GM12891 (cell line): Measurements from ENCODE around the gene SPCS1.

Experiments
- DNase-seq: peaks from one replicate; pipeline ENCODE4 v3.0.0; 2011; ENCODE audit warnings: low spot score; ENCODE audit not compliant: insufficient read length
- FAIRE-seq: peaks from 2 replicates; lab custom pipeline; 2011; peaks lifted over from hg19 to GRCh38; lab: Jason Lieb, UNC
- PAX5 ChIP-seq: IDR thresholded peaks from 2 replicates; pipeline ENCODE4 v1.6.1; 2011; ENCODE audit warnings: low read length, moderate library complexity, mild to moderate bottlenecking; ENCODE audit not compliant: insufficient read depth, severe bottlenecking
- POLR2A ChIP-seq: IDR thresholded peaks from 2 replicates; pipeline ENCODE4 v1.6.1; 2011; ENCODE audit warnings: low read depth, low read length, control low read depth
- POLR2AphosphoS5 ChIP-seq: IDR thresholded peaks from 2 replicates; pipeline ENCODE4 v1.6.1; 2011; ENCODE audit warnings: low read depth, low read length, control low read depth
- POU2F2 ChIP-seq: IDR thresholded peaks from 2 replicates; pipeline ENCODE4 v1.6.1; 2011; ENCODE audit warnings: low read depth, mild to moderate bottlenecking, control low read depth, low read length, moderate library complexity
- SPI1 ChIP-seq: IDR thresholded peaks from 2 replicates; pipeline ENCODE4 v1.6.1; 2011; ENCODE audit warnings: low read depth, low read length, control low read depth
- TAF1 ChIP-seq: IDR thresholded peaks from 2 replicates; pipeline ENCODE4 v1.6.1; 2011; ENCODE audit warnings: low read depth, low read length, control low read depth

SPCS1 gene

GRCh38 chr3:52682016-52682415 is 23.9 kb upstream of the SPCS1 start:
- TF ChIP-seq POLR2AphosphoS5: no peak
- no peak for TF ChIP-seq TAF1
- TF ChIP-seq SPI1: no peak
- TF ChIP-seq POU2F2: no peak
- TF ChIP-seq PAX5: no peak
- no peak for TF ChIP-seq POLR2A
- peak; percentile 82 for FAIRE-seq
- no peak for DNase-seq

- TF ChIP-seq SPI1 (no peak), TAF1 (no peak), POLR2A (no peak), POLR2AphosphoS5 (no peak), PAX5 (no peak), POU2F2 (no peak)
- no peak for FAIRE-seq
Measured at GRCh38 chr3:52683611-52684010, 22.3 kb upstream of the SPCS1 start.

GRCh38 chr3:52684184-52684583 is 21.7 kb upstream of the SPCS1 start:
- DNase-seq (no peak), FAIRE-seq (no peak)
- no peak for TF ChIP-seq POU2F2
- TF ChIP-seq POLR2A: no peak
- TF ChIP-seq POLR2AphosphoS5: no peak
- no peak for TF ChIP-seq SPI1
- TF ChIP-seq TAF1: no peak
- TF ChIP-seq PAX5: no peak

More at GRCh38 chr3:52683611-52684010, 22.3 kb upstream of the SPCS1 start:
- no peak for DNase-seq

GRCh38 chr3:52685285-52685708 is 20.6 kb upstream of the SPCS1 start:
- TF ChIP-seq PAX5: no peak
- peak; percentile 41; the same call in 1 of the 2 replicates for TF ChIP-seq POU2F2
- TF ChIP-seq POLR2AphosphoS5: peak; percentile 80; the same call in 1 of the 2 replicates
- peak; percentile 73 for TF ChIP-seq POLR2A
- peak; percentile 68; the same call in 1 of the 2 replicates for TF ChIP-seq TAF1
- no peak for FAIRE-seq
- DNase-seq: peak; percentile 76

GRCh38 chr3:52685709-52686691 is 19.9 kb upstream of the SPCS1 start, which contains the start of the genes GNL3 and PBRM1:
Gene GNL3 (plus strand): TSS chr3:52686032. CDS start chr3:52686093, 61 bp downstream.
Gene PBRM1 (minus strand): TSS chr3:52685913.
- FAIRE-seq: peak; percentile 100
- DNase-seq: peak; percentile 78
- TF ChIP-seq SPI1: no peak
- TF ChIP-seq POLR2A: peak; percentile 93
- TF ChIP-seq POLR2AphosphoS5: peak; percentile 87
- TF ChIP-seq POU2F2: peak; percentile 64; the same call in 1 of the 2 replicates
- peak; percentile 97 for TF ChIP-seq TAF1

- TF ChIP-seq POLR2AphosphoS5 (no peak), SPI1 (no peak), PAX5 (no peak), TAF1 (no peak), POLR2A (no peak), POU2F2 (no peak)
- no peak for DNase-seq
- no peak for FAIRE-seq
Measured at GRCh38 chr3:52688266-52688665, 17.6 kb upstream of the SPCS1 start.

- TF ChIP-seq TAF1: no peak
- TF ChIP-seq SPI1: no peak
- TF ChIP-seq POLR2AphosphoS5: no peak
- TF ChIP-seq PAX5: no peak
- no peak for TF ChIP-seq POLR2A
- no peak for TF ChIP-seq POU2F2
- FAIRE-seq: no peak
- DNase-seq: no peak
Measured at GRCh38 chr3:52689151-52689550, 16.8 kb upstream of the SPCS1 start.

- DNase-seq: no peak
- FAIRE-seq: no peak
- no peak for TF ChIP-seq TAF1
- TF ChIP-seq PAX5: no peak
- no peak for TF ChIP-seq POLR2AphosphoS5
- TF ChIP-seq POLR2A: no peak
- no peak for TF ChIP-seq POU2F2
- TF ChIP-seq SPI1: no peak
Measured at GRCh38 chr3:52690560-52690959, 15.3 kb upstream of the SPCS1 start.

GRCh38 chr3:52693071-52693470 is 12.8 kb upstream of the SPCS1 start:
- no peak for TF ChIP-seq POU2F2
- TF ChIP-seq POLR2A: no peak
- TF ChIP-seq TAF1: no peak
- no peak for FAIRE-seq
- no peak for DNase-seq
